ENCODE data around the gene RAP1GAP2.

GRCh38 chr17:2936771-2937321 lies 140.6 kb downstream of the RAP1GAP2 start:
- TF ChIP-seq, protein P1, sequence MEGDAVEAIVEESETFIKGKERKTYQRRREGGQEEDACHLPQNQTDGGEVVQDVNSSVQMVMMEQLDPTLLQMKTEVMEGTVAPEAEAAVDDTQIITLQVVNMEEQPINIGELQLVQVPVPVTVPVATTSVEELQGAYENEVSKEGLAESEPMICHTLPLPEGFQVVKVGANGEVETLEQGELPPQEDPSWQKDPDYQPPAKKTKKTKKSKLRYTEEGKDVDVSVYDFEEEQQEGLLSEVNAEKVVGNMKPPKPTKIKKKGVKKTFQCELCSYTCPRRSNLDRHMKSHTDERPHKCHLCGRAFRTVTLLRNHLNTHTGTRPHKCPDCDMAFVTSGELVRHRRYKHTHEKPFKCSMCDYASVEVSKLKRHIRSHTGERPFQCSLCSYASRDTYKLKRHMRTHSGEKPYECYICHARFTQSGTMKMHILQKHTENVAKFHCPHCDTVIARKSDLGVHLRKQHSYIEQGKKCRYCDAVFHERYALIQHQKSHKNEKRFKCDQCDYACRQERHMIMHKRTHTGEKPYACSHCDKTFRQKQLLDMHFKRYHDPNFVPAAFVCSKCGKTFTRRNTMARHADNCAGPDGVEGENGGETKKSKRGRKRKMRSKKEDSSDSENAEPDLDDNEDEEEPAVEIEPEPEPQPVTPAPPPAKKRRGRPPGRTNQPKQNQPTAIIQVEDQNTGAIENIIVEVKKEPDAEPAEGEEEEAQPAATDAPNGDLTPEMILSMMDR (IDR thresholded peaks at IDR 0.05; ENCODE audit: low read length), result no peak
- TF ChIP-seq EZH2 (optimal IDR thresholded peaks at IDR 0.05; ENCODE audit: low read depth, low read length) (no peak), EZH2phosphoT487 (IDR thresholded peaks at IDR 0.05; ENCODE audit: low read length) (no peak)

Data from MM.1S (cell line).